Loucy (cell line): ENCODE measurements around the gene DCUN1D2.

Source experiments
- H2AFZ ChIP-seq: fragments of 200-600 bp; sonication (generic); 2 replicates; pipeline ENCODE4 v1.6.0; 2016; ENCODE audit warnings: antibody characterized with exemption, mild to moderate bottlenecking, low read length, moderate library complexity
- H3F3A ChIP-seq: fragments of 200-600 bp; 2 replicates; pipeline ENCODE4 v1.6.0; 2016; ENCODE audit warnings: antibody characterized with exemption, low read depth, mild to moderate bottlenecking
- H3K27me3 ChIP-seq: fragments of 200-600 bp; sonication (generic); 2 replicates; pipeline ENCODE4 v1.6.1; 2014; ENCODE audit warnings: low read length, mild to moderate bottlenecking; ENCODE audit not compliant: insufficient read depth, poor library complexity, severe bottlenecking
- H3K36me3 ChIP-seq: fragments of 200-600 bp; sonication (generic); 2 replicates; pipeline ENCODE4 v1.6.1; 2016; ENCODE audit warnings: low read length; ENCODE audit not compliant: insufficient read depth
- H3K4me1 ChIP-seq: fragments of 200-600 bp; sonication (generic); 2 replicates; pipeline ENCODE4 v1.5.1; 2014; ENCODE audit warnings: low read length, mild to moderate bottlenecking; ENCODE audit not compliant: insufficient read depth, poor library complexity, severe bottlenecking
- H3K4me2 ChIP-seq: fragments of 200-600 bp; sonication (generic); 2 replicates; pipeline ENCODE4 v1.6.0; 2014; ENCODE audit warnings: antibody characterized with exemption, low read length, low read depth, mild to moderate bottlenecking; ENCODE audit not compliant: poor library complexity, severe bottlenecking
- H3K4me3 ChIP-seq: fragments of 200-600 bp; sonication (generic); 2 replicates; pipeline ENCODE4 v1.5.1; 2014; ENCODE audit warnings: low read length, mild to moderate bottlenecking, mixed read lengths; ENCODE audit not compliant: poor library complexity, severe bottlenecking
- H3K79me2 ChIP-seq: fragments of 200-600 bp; sonication (generic); 2 replicates; pipeline ENCODE4 v1.6.1; 2014; ENCODE audit warnings: low read length; ENCODE audit not compliant: insufficient read depth
- H3K9ac ChIP-seq: fragments of 200-600 bp; sonication (generic); 2 replicates; pipeline ENCODE4 v1.6.0; 2014; ENCODE audit warnings: mild to moderate bottlenecking, low read depth, low read length, moderate library complexity; ENCODE audit not compliant: poor library complexity, severe bottlenecking
- H3K9me2 ChIP-seq: fragments of 200-600 bp; sonication (generic); replicated peaks from 2 replicates; pipeline ENCODE4 v1.6.1; 2016; ENCODE audit warnings: low read depth, low read length, mixed read lengths
- H3K9me3 ChIP-seq: fragments of 200-600 bp; sonication (generic); 2 replicates; pipeline ENCODE4 v1.6.1; 2014; ENCODE audit warnings: mild to moderate bottlenecking, antibody characterized with exemption, low read length, low read depth; ENCODE audit not compliant: insufficient read depth
- H4K20me1 ChIP-seq: fragments of 200-600 bp; sonication (generic); 2 replicates; pipeline ENCODE4 v1.6.0; 2014; ENCODE audit warnings: antibody characterized with exemption, low read length, mild to moderate bottlenecking; ENCODE audit not compliant: insufficient read depth, poor library complexity, severe bottlenecking
- CTCF ChIP-seq: fragments of 200-600 bp; sonication (generic); conservative IDR thresholded peaks from 2 replicates; pipeline ENCODE4 v1.5.1; 2014; ENCODE audit warnings: mild to moderate bottlenecking, antibody characterized with exemption, low read length
- EZH2phosphoT487 ChIP-seq: fragments of 200-600 bp; IDR thresholded peaks from 2 replicates; pipeline ENCODE4 v1.6.1; 2018; ENCODE audit warnings: antibody characterized with exemption, mild to moderate bottlenecking, moderate library complexity, borderline replicate concordance

Gene DCUN1D2

GRCh38 chr13:113477724-113478123, 12.8 kb downstream of the DCUN1D2 start:
- Histone ChIP-seq H3K4me2 (no peak overlapping the region), H3K79me2 (peaks cover 7% of the 10 kb centered on the region; the same call in 1 of the 2 replicates)

GRCh38 chr13:113476811-113477210, 13.7 kb downstream of the DCUN1D2 start:
- no peaks in the 10 kb centered on the region for H3K9me3 ChIP-seq
- no peaks in the 10 kb centered on the region for H3K9me2 ChIP-seq
- H3K4me1 ChIP-seq: no peaks in the 10 kb centered on the region
- TF ChIP-seq EZH2phosphoT487 (no peak), CTCF (no peak)
- no peak overlapping the region for H3K4me2 ChIP-seq
- no peaks in the 10 kb centered on the region for H3K27me3 ChIP-seq
- H3K36me3 ChIP-seq: peaks cover 36% of the 10 kb centered on the region; the same call in 1 of the 2 replicates
- H3K79me2 ChIP-seq: peaks cover under 1% of the 10 kb centered on the region; the same call in 1 of the 2 replicates
- H4K20me1 ChIP-seq: no peaks in the 10 kb centered on the region
- no peaks in the 10 kb centered on the region for H3F3A ChIP-seq
- no peak overlapping the region for H2AFZ ChIP-seq
- no peak overlapping the region for H3K9ac ChIP-seq
- H3K4me3 ChIP-seq: no peak overlapping the region

More at GRCh38 chr13:113477724-113478123, 12.8 kb downstream of the DCUN1D2 start:
- Histone ChIP-seq H3K27me3 (no peaks in the 10 kb centered on the region), H3K4me3 (no peak overlapping the region), H3K9me2 (no peaks in the 10 kb centered on the region), H4K20me1 (no peaks in the 10 kb centered on the region), H3K4me1 (no peaks in the 10 kb centered on the region), H3K36me3 (peaks cover 36% of the 10 kb centered on the region; the same call in 1 of the 2 replicates), H2AFZ (no peak overlapping the region), H3K9ac (no peak overlapping the region), H3F3A (no peaks in the 10 kb centered on the region), H3K9me3 (no peaks in the 10 kb centered on the region)
- TF ChIP-seq EZH2phosphoT487 (no peak), CTCF (no peak)

- no peaks in the 10 kb centered on the region for H3F3A ChIP-seq
- H3K4me3 ChIP-seq: no peak overlapping the region
- no peaks in the 10 kb centered on the region for H3K27me3 ChIP-seq
- no peak overlapping the region for H2AFZ ChIP-seq
- no peaks in the 10 kb centered on the region for H4K20me1 ChIP-seq
- no peak overlapping the region for H3K9ac ChIP-seq
- no peaks in the 10 kb centered on the region for H3K4me1 ChIP-seq
- no peaks in the 10 kb centered on the region for H3K9me3 ChIP-seq
- peaks cover 36% of the 10 kb centered on the region; the same call in 1 of the 2 replicates for H3K36me3 ChIP-seq
- H3K79me2 ChIP-seq: no peaks in the 10 kb centered on the region
- TF ChIP-seq CTCF (no peak), EZH2phosphoT487 (no peak)
- no peaks in the 10 kb centered on the region for H3K9me2 ChIP-seq
- H3K4me2 ChIP-seq: no peak overlapping the region
Measured at GRCh38 chr13:113475911-113476310, 14.6 kb downstream of the DCUN1D2 start.
